Measurements from ENCODE around the gene DCDC2C.
"Not testable (repeated sequence)": the region's sequence is repeated elsewhere in the genome, so short reads cannot be mapped to it uniquely, and the experiment has no call there.

The DCDC2C gene

GRCh38 chr2:3659447-3660432 is 43.6 kb upstream of the DCDC2C start:
- no peak overlapping the region for H3K4me3 ChIP-seq (ENCODE audit: control insufficient read depth, low read depth, low read length)
- TF ChIP-seq CTCF (IDR thresholded peaks at IDR 0.05; ENCODE audit: control insufficient read depth, insufficient read depth, low read depth, low read length, missing control alignments) = no peak
- no peak for DNase-seq (ENCODE audit: low read depth)

GRCh38 chr2:3660640-3661039 is 42.7 kb upstream of the DCDC2C start:
- DNase-seq (ENCODE audit: low read depth); H3K4me3 ChIP-seq (ENCODE audit: control insufficient read depth, low read depth, low read length): not testable (repeated sequence)

GRCh38 chr2:3661149-3661660 is 42.2 kb upstream of the DCDC2C start:
- DNase-seq (ENCODE audit: low read depth) = no peak
- TF ChIP-seq CTCF (IDR thresholded peaks at IDR 0.05; ENCODE audit: control insufficient read depth, insufficient read depth, low read depth, low read length, missing control alignments) = no peak
- H3K4me3 ChIP-seq (ENCODE audit: control insufficient read depth, low read depth, low read length) = no peak overlapping the region

GRCh38 chr2:3662239-3662638 is 41.1 kb upstream of the DCDC2C start:
- no peak for TF ChIP-seq CTCF (IDR thresholded peaks at IDR 0.05; ENCODE audit: control insufficient read depth, insufficient read depth, low read depth, low read length, missing control alignments)
- DNase-seq (ENCODE audit: low read depth) = no peak
- no peak overlapping the region for H3K4me3 ChIP-seq (ENCODE audit: control insufficient read depth, low read depth, low read length)

GRCh38 chr2:3664118-3664517 is 39.3 kb upstream of the DCDC2C start:
- TF ChIP-seq CTCF (IDR thresholded peaks at IDR 0.05; ENCODE audit: control insufficient read depth, insufficient read depth, low read depth, low read length, missing control alignments) = no peak
- no peak overlapping the region for H3K4me3 ChIP-seq (ENCODE audit: control insufficient read depth, low read depth, low read length)
- no peak for DNase-seq (ENCODE audit: low read depth)

- no peak for DNase-seq (ENCODE audit: low read depth)
- TF ChIP-seq CTCF (IDR thresholded peaks at IDR 0.05; ENCODE audit: control insufficient read depth, insufficient read depth, low read depth, low read length, missing control alignments) = no peak
- no peak overlapping the region for H3K4me3 ChIP-seq (ENCODE audit: control insufficient read depth, low read depth, low read length)
Measured at GRCh38 chr2:3664925-3665324, 38.5 kb upstream of the DCDC2C start.

GRCh38 chr2:3665886-3666612 is 37.3 kb upstream of the DCDC2C start:
- H3K4me3 ChIP-seq (ENCODE audit: control insufficient read depth, low read depth, low read length) = no peak overlapping the region
- no peak for DNase-seq (ENCODE audit: low read depth)
- no peak for TF ChIP-seq CTCF (IDR thresholded peaks at IDR 0.05; ENCODE audit: control insufficient read depth, insufficient read depth, low read depth, low read length, missing control alignments)

Measured in AG09309 (cell line).